ENCODE measurements around the gene SDF4.

GRCh38 chr1:1254667-1254998, 22.8 kb upstream of the SDF4 start:
- TF ChIP-seq EZH2 (IDR thresholded peaks at IDR 0.05; ENCODE audit: borderline replicate concordance, low read length) (no peak), CTCF (IDR thresholded peaks at IDR 0.05; ENCODE audit: low read length) (no peak)

Data from OCI-LY1 (cell line).